Measurements from ENCODE around the gene IQSEC1.

- TF ChIP-seq CTCF (conservative IDR thresholded peaks at IDR 0.05 in 1 of 2, IDR thresholded peaks at IDR 0.05 in 1 of 2; ENCODE audit: low read depth in 1 of 2, low read length in 2 of 2) = no peak
- no peak for TF ChIP-seq EZH2 (IDR thresholded peaks at IDR 0.05; ENCODE audit: low read length, missing control alignments)
Measured at GRCh38 chr3:12939137-12939536, 134.1 kb downstream of the IQSEC1 start.
